Panc1 (cell line): Measurements from ENCODE around the gene PRDM5. TPM values are rescaled to one million over a fixed set of nuclear protein-coding genes. Genes with fewer than 3 reads are reported as not detected.

Experiments used
- ATAC-seq: fragments of 200-7000 bp; cut with Tn5 transposase; 2 replicates; pipeline ENCODE4 v1.9.1; 2020; ENCODE audit warnings: mild to moderate bottlenecking, moderate library complexity
- BruUV-seq: library from RNA; stranded (reverse); fragments of 400-500 nt; replicated peaks from 2 replicates; lab custom pipeline; 2021; lab: Mats Ljungman, UMichigan
- CTCF ChIA-PET: fragments of 300-600 bp; sonication (Branson Sonifier 250); formaldehyde crosslinking; loops from one replicate; lab custom pipeline; 2022; ENCODE audit warnings: antibody characterized with exemption; lab: Charles Lee
- POLR2A ChIA-PET: fragments of 300-600 bp; sonication (Branson Sonifier 250); formaldehyde crosslinking; loops from one replicate; lab custom pipeline; 2022; ENCODE audit warnings: antibody characterized with exemption; lab: Charles Lee
- DNase-seq: peaks from one replicate; pipeline ENCODE4 v3.0.0-alpha.2; 2010; ENCODE audit warnings: low read depth, low spot score
- H3K27ac ChIP-seq: 2 replicates; pipeline ENCODE4 v1.5.1; 2011; ENCODE audit warnings: mild to moderate bottlenecking, low read length, inconsistent platforms
- H3K27me3 ChIP-seq: fragments of 200-500 bp; sonication (Bioruptor generic); 2 replicates; pipeline ENCODE4 v1.6.0; 2014; ENCODE audit warnings: low read length, inconsistent platforms; ENCODE audit not compliant: control insufficient read depth, insufficient read depth
- H3K36me3 ChIP-seq: fragments of 200-500 bp; sonication (Bioruptor generic); 2 replicates; pipeline ENCODE4 v1.5.1; 2014; ENCODE audit warnings: inconsistent platforms, mild to moderate bottlenecking, low read length, moderate library complexity; ENCODE audit not compliant: control insufficient read depth, insufficient read depth
- H3K4me1 ChIP-seq: 2 replicates; pipeline ENCODE4 v1.5.1; 2011; ENCODE audit warnings: inconsistent platforms, mild to moderate bottlenecking, low read length, moderate library complexity; ENCODE audit not compliant: control insufficient read depth, insufficient read depth
- H3K4me3 ChIP-seq, 2 experiments: 2 replicates each; pipeline ENCODE4 v1.5.1; 2011 to 2012; ENCODE audit warnings: low read depth in 2 of 2, low read length in 2 of 2, mild to moderate bottlenecking in 2 of 2, inconsistent platforms in 1 of 2, moderate library complexity in 1 of 2
- H3K9me3 ChIP-seq: fragments of 200-500 bp; sonication (Bioruptor generic); 2 replicates; pipeline ENCODE4 v1.5.1; 2014; ENCODE audit warnings: low read depth, mild to moderate bottlenecking, inconsistent platforms, low read length, moderate library complexity; ENCODE audit not compliant: control insufficient read depth, insufficient read depth
- POLR2AphosphoS5 ChIP-seq: IDR thresholded peaks from 2 replicates; pipeline ENCODE4 v1.6.1; 2012; ENCODE audit warnings: mild to moderate bottlenecking, low read depth, low read length, moderate library complexity
- REST ChIP-seq, 2 experiments: IDR thresholded peaks; 2 replicates each; pipeline ENCODE4 v1.6.1; 2011 to 2012; ENCODE audit warnings: low read depth in 2 of 2, control low read depth in 1 of 2, low read length in 1 of 2, mild to moderate bottlenecking in 1 of 2, moderate library complexity in 1 of 2; ENCODE audit not compliant: insufficient read depth in 1 of 2
- SIN3A ChIP-seq: IDR thresholded peaks from 2 replicates; pipeline ENCODE4 v1.6.1; 2012; ENCODE audit warnings: low read depth, mild to moderate bottlenecking, low read length, moderate library complexity, borderline replicate concordance; ENCODE audit not compliant: insufficient read depth
- TCF7L2 ChIP-seq: IDR thresholded peaks from 2 replicates; pipeline ENCODE4 v1.6.1; 2011; ENCODE audit warnings: mild to moderate bottlenecking, low read depth, low read length, inconsistent platforms
- in situ Hi-C: cut with HindIII; loops from 2 replicates; pipeline ENCODE4 v1.10.0; 2016; ENCODE audit warnings: low sequenced_read_pairs, low pct_unique_long_range_greater_than_20kb
- intact Hi-C: fragments of 100-400 bp; cut with micrococcal nuclease; formaldehyde crosslinking; loops from one replicate; pipeline ENCODE4 v1.10.0; 2022; ENCODE audit not compliant: unreplicated experiment
- total RNA-seq: library from RNA; stranded (reverse); gene quantifications from one replicate; pipeline ENCODE4 v1.2.1, GENCODE V29; 2021; ENCODE audit not compliant: unreplicated experiment
- TF ChIP-seq, protein P1 (sequence below): fragments of 450-650 bp; IDR thresholded peaks from 2 replicates; pipeline ENCODE4 v1.5.1; 2017; ENCODE audit warnings: mild to moderate bottlenecking

Gene PRDM5
- total RNA-seq, 1 experiment from 2014 or later = 8.4 TPM

- no peak for DNase-seq
- Histone ChIP-seq H3K4me3 (no peak overlapping the region), H3K9me3 (no peaks in the 10 kb centered on the region), H3K27me3 (no peaks in the 10 kb centered on the region), H3K27ac (no peak overlapping the region), H3K4me1 (no peaks in the 10 kb centered on the region), H3K36me3 (no peaks in the 10 kb centered on the region)
- TF ChIP-seq SIN3A (no peak), TCF7L2 (no peak)
- TF ChIP-seq, protein P1, sequence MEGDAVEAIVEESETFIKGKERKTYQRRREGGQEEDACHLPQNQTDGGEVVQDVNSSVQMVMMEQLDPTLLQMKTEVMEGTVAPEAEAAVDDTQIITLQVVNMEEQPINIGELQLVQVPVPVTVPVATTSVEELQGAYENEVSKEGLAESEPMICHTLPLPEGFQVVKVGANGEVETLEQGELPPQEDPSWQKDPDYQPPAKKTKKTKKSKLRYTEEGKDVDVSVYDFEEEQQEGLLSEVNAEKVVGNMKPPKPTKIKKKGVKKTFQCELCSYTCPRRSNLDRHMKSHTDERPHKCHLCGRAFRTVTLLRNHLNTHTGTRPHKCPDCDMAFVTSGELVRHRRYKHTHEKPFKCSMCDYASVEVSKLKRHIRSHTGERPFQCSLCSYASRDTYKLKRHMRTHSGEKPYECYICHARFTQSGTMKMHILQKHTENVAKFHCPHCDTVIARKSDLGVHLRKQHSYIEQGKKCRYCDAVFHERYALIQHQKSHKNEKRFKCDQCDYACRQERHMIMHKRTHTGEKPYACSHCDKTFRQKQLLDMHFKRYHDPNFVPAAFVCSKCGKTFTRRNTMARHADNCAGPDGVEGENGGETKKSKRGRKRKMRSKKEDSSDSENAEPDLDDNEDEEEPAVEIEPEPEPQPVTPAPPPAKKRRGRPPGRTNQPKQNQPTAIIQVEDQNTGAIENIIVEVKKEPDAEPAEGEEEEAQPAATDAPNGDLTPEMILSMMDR = no peak
- in situ Hi-C loops = no loop called here
- ChIA-PET POLR2A (no interaction called here), CTCF (no interaction called here)
- intact Hi-C loops = no loop called here
- no TSS peak for BruUV-seq
- ATAC-seq = no peak
Observed at GRCh38 chr4:120861852-120862251, 60.7 kb downstream of the PRDM5 start.

DNA sequence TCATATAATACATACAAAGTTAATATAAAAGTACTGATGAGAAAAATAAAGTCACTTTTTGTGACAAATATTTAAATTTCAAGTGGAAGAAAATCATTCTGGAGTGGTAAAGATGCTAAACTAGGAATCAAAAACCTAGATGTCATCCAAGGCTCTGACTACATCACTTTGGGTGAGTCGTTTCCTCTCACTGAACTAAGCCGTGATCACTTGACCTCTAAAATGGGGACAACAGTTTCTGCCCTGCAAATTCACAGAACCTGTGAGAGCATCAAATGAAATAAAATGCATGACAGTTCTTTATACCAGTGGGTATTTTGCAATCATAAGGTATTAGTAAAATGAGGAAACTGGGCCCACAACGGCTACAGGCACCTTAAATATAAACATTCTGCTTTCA is 63.8 kb downstream of the PRDM5 start:
- H3K36me3 ChIP-seq = no peaks in the 10 kb centered on the region
- H3K4me3 ChIP-seq = no peak overlapping the region
- no peaks in the 10 kb centered on the region for H3K27me3 ChIP-seq
- no peak for DNase-seq
- BruUV-seq = no TSS peak
- ChIA-PET CTCF (no interaction called here), POLR2A (no interaction called here)
- no peak overlapping the region for H3K27ac ChIP-seq
- intact Hi-C loops = no loop called here
- in situ Hi-C loops = no loop called here
- no peaks in the 10 kb centered on the region for H3K4me1 ChIP-seq
- ATAC-seq = no peak
- no peaks in the 10 kb centered on the region for H3K9me3 ChIP-seq
- no peak for TF ChIP-seq SIN3A
- TF ChIP-seq, protein P1 = no peak
- no peak for TF ChIP-seq REST (IDR thresholded peaks at IDR 0.05; ENCODE audit: insufficient read depth in 1 of 2, low read depth in 2 of 2, low read length in 1 of 2)
- no peak for TF ChIP-seq TCF7L2
- no peak for TF ChIP-seq POLR2AphosphoS5
